Lower lobe of right lung (tissue), 2 donors: ENCODE data around the gene RREB1. TPM values are rescaled to one million over a fixed set of nuclear protein-coding genes. Genes with fewer than 3 reads are reported as not detected.

Source experiments
- ATAC-seq, 2 donors: fragments of 200-7000 bp; cut with Tn5 transposase; one replicate each; pipeline ENCODE4 v1.9.1; 2020 to 2022; ENCODE audit warnings: mild to moderate bottlenecking in 2 of 2, moderate library complexity in 2 of 2
- DNase-seq: peaks from one replicate; pipeline ENCODE4 v3.0.0-alpha.2; 2020
- H3K27ac ChIP-seq: fragments of 200-600 bp; one replicate; pipeline ENCODE4 v1.8.0; 2022
- H3K27me3 ChIP-seq: fragments of 200-600 bp; one replicate; pipeline ENCODE4 v1.8.0; 2022; ENCODE audit warnings: low read depth
- H3K36me3 ChIP-seq: fragments of 200-600 bp; one replicate; pipeline ENCODE4 v1.8.0; 2022; ENCODE audit warnings: mild to moderate bottlenecking
- H3K4me1 ChIP-seq: fragments of 200-600 bp; one replicate; pipeline ENCODE4 v1.8.0; 2022
- H3K4me3 ChIP-seq: fragments of 200-600 bp; one replicate; pipeline ENCODE4 v1.8.0; 2022; ENCODE audit warnings: mild to moderate bottlenecking
- H3K9me3 ChIP-seq: fragments of 200-600 bp; one replicate; pipeline ENCODE4 v1.8.0; 2022
- CTCF ChIP-seq: fragments of 200-600 bp; IDR thresholded peaks from one replicate; pipeline ENCODE4 v1.8.0; 2022; ENCODE audit warnings: antibody characterized with exemption, mild to moderate bottlenecking
- intact Hi-C: fragments of 100-400 bp; cut with DNase I; formaldehyde crosslinking; loops from one replicate; pipeline ENCODE4 v1.11.0; 2022
- total RNA-seq: library from RNA; stranded (reverse); fragmentation: NEBNext Ultra II Directional; extraction: Animal tissue kit (Norgen Biotek cat#: 25700); gene quantifications from one replicate; pipeline ENCODE4 v1.2.1, GENCODE V29; 2021
- donor health status: DM: no; HTN: yes; CAD: no; lungs with severe emphysema.

RREB1 gene
- total RNA-seq, 1 donor from 2014 or later, result 62.8 TPM

- H3K36me3 ChIP-seq, result peaks cover 63% of the 10 kb centered on the region
- no peak for TF ChIP-seq CTCF
- H3K27ac ChIP-seq, result no peak overlapping the region
- H3K9me3 ChIP-seq, result no peaks in the 10 kb centered on the region
- DNase-seq (no peak), ATAC-seq (no peak)
- intact Hi-C loops, result no loop called here
- H3K4me3 ChIP-seq, result no peak overlapping the region
- no peaks in the 10 kb centered on the region for H3K27me3 ChIP-seq
- peaks cover 30% of the 10 kb centered on the region for H3K4me1 ChIP-seq
Measured at GRCh38 chr6:7234547-7234946, 126.8 kb downstream of the RREB1 start.

DNA sequence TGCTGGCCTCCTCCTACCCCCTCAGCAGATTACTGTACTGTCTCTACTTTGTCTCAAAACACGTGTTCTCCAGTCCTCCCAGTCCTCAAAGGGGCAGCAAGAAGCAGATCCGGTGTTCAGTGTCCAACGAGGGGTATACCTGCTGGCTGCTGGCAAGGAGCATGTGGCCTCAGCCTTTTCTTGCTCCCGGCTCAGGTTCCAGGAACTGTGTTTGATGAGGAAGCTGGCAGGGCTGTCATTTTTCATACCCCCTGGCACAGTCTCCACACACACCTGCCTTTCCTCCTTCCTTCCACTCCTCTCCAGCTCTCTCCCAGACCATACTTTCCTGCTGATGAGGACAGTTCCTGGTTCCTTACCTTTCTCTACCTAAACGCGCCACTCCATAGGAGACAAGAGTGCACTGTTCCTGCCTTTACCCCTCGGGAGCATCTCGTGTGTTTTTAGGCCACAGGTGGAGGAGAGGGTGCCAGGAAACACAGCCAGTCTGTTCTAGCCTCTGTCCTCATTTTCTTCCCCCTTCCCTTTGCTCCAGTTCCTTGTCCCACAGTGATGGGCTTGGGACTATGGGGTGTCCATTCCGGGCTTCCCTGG is 128.0 kb downstream of the RREB1 start:
- DNase-seq (no peak), ATAC-seq (peak; percentile 21 to 34)
- no peak overlapping the region for H3K4me3 ChIP-seq
- no peaks in the 10 kb centered on the region for H3K27me3 ChIP-seq
- no peak for TF ChIP-seq CTCF
- peak overlapping the region; percentile 44 for H3K27ac ChIP-seq
- peaks cover 30% of the 10 kb centered on the region for H3K4me1 ChIP-seq
- H3K36me3 ChIP-seq, result peaks cover 60% of the 10 kb centered on the region
- intact Hi-C loops, result no loop called here
- H3K9me3 ChIP-seq, result no peaks in the 10 kb centered on the region

DNA sequence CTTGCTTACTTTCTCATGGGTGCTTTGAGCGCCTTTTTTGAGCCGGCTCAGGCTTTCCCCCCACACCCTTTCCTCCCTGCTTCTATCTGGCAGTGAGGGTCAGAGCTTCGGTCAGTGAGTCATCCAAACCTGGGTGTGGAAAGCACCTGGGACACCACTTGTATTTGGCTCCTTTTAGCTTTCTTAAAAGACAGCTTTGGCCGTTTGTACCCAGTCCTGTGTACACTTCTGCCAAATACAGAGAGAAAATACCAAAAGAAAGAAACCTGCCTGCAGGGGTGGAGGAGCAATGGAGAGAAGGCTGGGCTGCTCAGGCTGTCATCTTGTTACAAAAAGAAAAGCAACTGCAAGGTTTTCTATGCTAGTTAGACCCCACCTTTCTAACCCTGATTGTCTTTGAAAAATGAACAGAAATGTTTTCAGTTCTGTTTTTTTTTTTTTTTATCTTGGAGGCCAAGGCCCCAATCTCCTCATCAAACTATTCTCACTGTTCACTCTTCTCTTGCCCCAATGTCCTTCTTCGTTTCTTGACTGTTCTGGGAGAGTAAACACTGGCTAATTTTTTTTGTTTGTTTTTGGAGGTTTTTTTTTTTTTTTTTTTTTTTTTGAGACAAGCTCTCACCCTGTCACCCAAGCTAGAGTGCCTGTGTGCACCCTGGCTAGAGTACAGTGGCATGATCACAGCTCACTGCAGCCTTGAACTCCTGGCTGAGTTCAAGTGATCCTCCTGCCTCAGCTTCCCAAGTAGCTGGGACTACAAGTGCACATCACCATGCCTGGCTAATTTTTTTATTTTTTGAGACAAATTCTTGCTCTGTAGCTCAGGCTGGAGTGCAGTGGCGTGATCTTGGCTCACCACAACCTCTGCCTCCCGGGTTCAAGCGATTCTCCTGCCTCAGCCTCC is 128.8 kb downstream of the RREB1 start:
- intact Hi-C loops, result no loop called here
- TF ChIP-seq CTCF, result no peak
- Histone ChIP-seq H3K27me3 (no peaks in the 10 kb centered on the region), H3K4me3 (no peak overlapping the region), H3K4me1 (peaks cover 35% of the 10 kb centered on the region), H3K36me3 (peaks cover 60% of the 10 kb centered on the region), H3K27ac (peak overlapping the region; percentile 44), H3K9me3 (no peaks in the 10 kb centered on the region)
- ATAC-seq (peak; percentile 50 to 84), DNase-seq (peak; percentile 24)

- DNase-seq (no peak), ATAC-seq (no peak)
- no peak for TF ChIP-seq CTCF
- H3K27me3 ChIP-seq, result no peaks in the 10 kb centered on the region
- H3K36me3 ChIP-seq, result peaks cover 51% of the 10 kb centered on the region
- H3K4me3 ChIP-seq, result no peak overlapping the region
- no peak overlapping the region for H3K27ac ChIP-seq
- intact Hi-C loops, result no loop called here
- H3K9me3 ChIP-seq, result no peaks in the 10 kb centered on the region
- H3K4me1 ChIP-seq, result peaks cover 39% of the 10 kb centered on the region
Measured at GRCh38 chr6:7237653-7238188, 130.0 kb downstream of the RREB1 start.

DNA sequence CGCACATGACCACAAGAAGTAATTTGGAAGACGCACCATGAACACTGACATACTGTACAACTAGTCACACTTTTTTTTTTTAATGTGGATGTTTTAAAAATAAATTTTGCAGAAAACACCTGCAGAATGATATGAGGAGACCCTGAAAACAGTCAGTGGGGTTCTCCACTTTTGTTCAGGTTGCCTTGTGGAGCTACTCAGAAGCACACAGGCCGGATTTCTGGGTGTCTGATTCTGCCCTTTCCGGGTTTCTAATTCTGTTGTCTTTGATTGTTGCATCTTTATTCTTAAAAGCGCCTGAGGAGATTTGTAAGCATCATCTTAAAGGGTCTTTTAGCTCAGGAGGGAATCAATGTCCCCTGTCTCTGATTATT is 130.8 kb downstream of the RREB1 start:
- no peak for ATAC-seq
- H3K27me3 ChIP-seq, result no peaks in the 10 kb centered on the region
- intact Hi-C loops, result no loop called here
- H3K27ac ChIP-seq, result peak overlapping the region; percentile 4
- no peak for TF ChIP-seq CTCF
- peaks cover 50% of the 10 kb centered on the region for H3K36me3 ChIP-seq
- no peak overlapping the region for H3K4me3 ChIP-seq
- H3K9me3 ChIP-seq, result no peaks in the 10 kb centered on the region
- H3K4me1 ChIP-seq, result peaks cover 47% of the 10 kb centered on the region
- DNase-seq, result no peak
